GM19372 (cell line): ENCODE results near the gene PTEN.
"Not testable (repeated sequence)": the region's sequence is repeated elsewhere in the genome, so short reads cannot be mapped to it uniquely, and the experiment has no call there.

ENCODE experiments used
- ATAC-seq: cut with Tn5 transposase; IDR thresholded peaks from one replicate; pipeline ENCODE4 v1.9.1; 2021; ENCODE audit warnings: mild to moderate bottlenecking, low read depth, moderate library complexity; ENCODE audit not compliant: unreplicated experiment

Gene PTEN

GRCh38 chr10:87844837-87845623 is 18.4 kb upstream of the PTEN start:
- ATAC-seq = no peak

- ATAC-seq = no peak
These were observed 17.8 kb upstream of the PTEN start for GRCh38 chr10:87845624-87845998.

- ATAC-seq = no peak
These were observed 17.4 kb upstream of the PTEN start for GRCh38 chr10:87846023-87846422.

GRCh38 chr10:87846711-87847110 is 16.7 kb upstream of the PTEN start:
- not testable (repeated sequence) for ATAC-seq

- ATAC-seq = no peak
These were observed 15.9 kb upstream of the PTEN start for GRCh38 chr10:87847550-87847949.

- ATAC-seq = no peak
These were observed 14.4 kb upstream of the PTEN start for GRCh38 chr10:87849001-87849400.

- peak; percentile 59 for ATAC-seq
These were observed 12.7 kb upstream of the PTEN start for GRCh38 chr10:87850742-87851205.

- no peak for ATAC-seq
These were observed 11.3 kb upstream of the PTEN start for GRCh38 chr10:87852089-87852488.

GRCh38 chr10:87855247-87855646 is 8.2 kb upstream of the PTEN start:
- not testable (repeated sequence) for ATAC-seq

- ATAC-seq = not testable (repeated sequence)
These were observed 7.8 kb upstream of the PTEN start for GRCh38 chr10:87855665-87856064.

- ATAC-seq = no peak
These were observed 3.1 kb upstream of the PTEN start for GRCh38 chr10:87860156-87860795.

GRCh38 chr10:87860816-87861403 is 2.5 kb upstream of the PTEN start:
- ATAC-seq = no peak

- peak; percentile 6 for ATAC-seq
These were observed 1.9 kb upstream of the PTEN start for GRCh38 chr10:87861566-87861952.

GRCh38 chr10:87861953-87862678 is 1.3 kb upstream of the PTEN start:
- ATAC-seq = peak; percentile 51

- peak; percentile 5 for ATAC-seq
These were observed 759 bp upstream of the PTEN start for GRCh38 chr10:87862679-87863052.

- ATAC-seq = not testable (repeated sequence)
These were observed 598 bp downstream of the PTEN start for GRCh38 chr10:87863951-87864495.

- ATAC-seq = no peak
These were observed 1.2 kb downstream of the PTEN start for GRCh38 chr10:87864496-87865059.

GRCh38 chr10:87865241-87865881 is 1.9 kb downstream of the PTEN start:
- no peak for ATAC-seq

GRCh38 chr10:87866412-87866974 is 3.1 kb downstream of the PTEN start:
- ATAC-seq = no peak

- ATAC-seq = no peak
These were observed 4.0 kb downstream of the PTEN start for GRCh38 chr10:87867453-87867852.
